ENCODE results near the gene DYNC1H1.

- TF ChIP-seq ATF3 (CRISPR knock-in tag; conservative IDR thresholded peaks at IDR 0.05) (no peak), CTCF (IDR thresholded peaks at IDR 0.05) (no peak)
These were observed 5.1 kb upstream of the DYNC1H1 start for GRCh38 chr14:101959277-101959676.
